Right cardiac atrium (tissue), 5 donors: ENCODE measurements around the gene PAN3. TPM values are rescaled to one million over a fixed set of nuclear protein-coding genes. Genes with fewer than 3 reads are reported as not detected.
"Not testable (repeated sequence)": the region's sequence is repeated elsewhere in the genome, so short reads cannot be mapped to it uniquely, and the experiment has no call there.

Experiments
- ATAC-seq, 2 donors: fragments of 200-7000 bp; cut with Tn5 transposase; one replicate each; pipeline versions ENCODE4 v1.8.0 to v1.9.1; 2020; ENCODE audit warnings: moderate library complexity in 2 of 2, mild to moderate bottlenecking in 1 of 2
- DNase-seq, 3 donors: peaks; one replicate each; pipeline ENCODE4 v3.0.0-alpha.2; 2020
- H3K27ac ChIP-seq: one replicate; pipeline ENCODE4 v1.5.1; 2013; ENCODE audit warnings: mild to moderate bottlenecking, low read length, control low read depth, moderate library complexity
- H3K27me3 ChIP-seq: one replicate; pipeline ENCODE4 v1.6.1; 2013; ENCODE audit not compliant: control insufficient read depth, insufficient read depth
- H3K4me1 ChIP-seq: one replicate; pipeline ENCODE4 v1.6.1; 2013; ENCODE audit warnings: low read length; ENCODE audit not compliant: control insufficient read depth, insufficient read depth
- H3K4me3 ChIP-seq: one replicate; pipeline ENCODE4 v1.5.1; 2013; ENCODE audit warnings: low read length, control low read depth
- H3K9me3 ChIP-seq: one replicate; pipeline ENCODE4 v1.6.1; 2013; ENCODE audit warnings: low read length; ENCODE audit not compliant: control insufficient read depth
- WGBS: extraction: QIAGEN DNeasy Blood & Tissue Kit; methylation state at CpG from one replicate; pipeline ENCODE4 v1.1.7; 2013; 5-methylcytosine and 5-hydroxymethylcytosine counted together
- intact Hi-C, 4 donors: fragments of 100-400 bp; cut with DNase I; formaldehyde crosslinking; loops; one replicate each; pipeline versions ENCODE4 v1.11.0 to v1.14.0; 2022 to 2023
- long read RNA-seq, 4 donors: library from polyadenylated mRNA; unstranded; transcript quantifications; one replicate each; pipeline ENCODE4 v2.0.0, GENCODE V29; 2020 to 2021
- polyA plus RNA-seq: library from polyadenylated mRNA; stranded (reverse); fragments of 200-250 nt; gene quantifications from one replicate; pipeline ENCODE4 v1.2.3, GENCODE V29; 2013
- total RNA-seq, 4 donors: library from RNA; stranded (reverse); fragmentation: NEBNext Ultra II Directional; extraction: Animal tissue kit (Norgen Biotek cat#: 25700); gene quantifications; one replicate each; pipeline ENCODE4 v1.2.1, GENCODE V29; 2021
- donor health status: healthy with polysubstance abuse.
- donor health status: DM: no; HTN: yes; CAD: no.
- donor health status: DM: no; HTN: no; CAD: no.
- donor health status: DM: no; HTN: yes; CAD: no; lungs with severe emphysema.
- donor health status: DM: yes; HTN: yes; CAD: no.

Gene PAN3
- total RNA-seq: 10 to 100 TPM; 12.4 to 14.6 (median 12.9) TPM
- polyA plus RNA-seq: 4.9 TPM
- long read RNA-seq, donor 1, partial matches to known transcripts: 1 of 4 reads
- long read RNA-seq, donor 1, other reads (novel, unspliced or antisense): 3 of 4 reads
- long read RNA-seq, donor 2, partial matches to known transcripts: 0 of 1 reads
- long read RNA-seq, donor 2, other reads (novel, unspliced or antisense): 1 of 1 reads
- long read RNA-seq, donor 3, full-length matches to known transcripts: 1 of 8 reads
- long read RNA-seq, donor 3, partial matches to known transcripts: 2 of 8 reads
- long read RNA-seq, donor 3, other reads (novel, unspliced or antisense): 5 of 8 reads
- long read RNA-seq, donor 4, partial matches to known transcripts: 1 of 3 reads
- long read RNA-seq, donor 4, other reads (novel, unspliced or antisense): 2 of 3 reads

- Histone ChIP-seq H3K27ac (peak within 1 kb of the TSS; percentile 85), H3K4me3 (peak within 1 kb of the TSS; percentile 93), H3K9me3 (no peaks in the 10 kb centered on the region), H3K4me1 (no peaks in the 10 kb centered on the region), H3K27me3 (no peaks in the 10 kb centered on the region)
- intact Hi-C loops: no loop called here
- DNase-seq (peak; percentile 95 to 98 (median 98)), ATAC-seq (peak; percentile 90 to 93)
- under 1% methylated on average over 84 of the region's 84 CpGs for WGBS
Observed at GRCh38 chr13:28138012-28138755, at the start of gene PAN3. TSS of gene PAN3 (plus strand) at chr13:28138545. CDS start at chr13:28138658, 113 bp downstream.

- intact Hi-C loops: no loop called here
- Histone ChIP-seq H3K4me1 (no peaks in the 10 kb centered on the region), H3K27me3 (no peaks in the 10 kb centered on the region), H3K4me3 (no peak overlapping the region), H3K27ac (no peak overlapping the region), H3K9me3 (no peaks in the 10 kb centered on the region)
- DNase-seq (no peak), ATAC-seq (no peak)
- 63% methylated on average over 1 of the region's 1 CpG for WGBS
Observed at GRCh38 chr13:28089065-28089464, 49.3 kb upstream of the PAN3 start.

- WGBS: 38% methylated on average over 2 of the region's 2 CpGs
- no peaks in the 10 kb centered on the region for H3K27me3 ChIP-seq
- H3K4me1 ChIP-seq: no peaks in the 10 kb centered on the region
- DNase-seq: no peak
- intact Hi-C loops: no loop called here
- H3K4me3 ChIP-seq: no peak overlapping the region
- no peak overlapping the region for H3K27ac ChIP-seq
- ATAC-seq: no peak
- H3K9me3 ChIP-seq: no peaks in the 10 kb centered on the region
Observed at GRCh38 chr13:28092431-28092830, 45.9 kb upstream of the PAN3 start.

- 36% methylated on average over 5 of the region's 5 CpGs for WGBS
- Histone ChIP-seq H3K4me1 (no peaks in the 10 kb centered on the region), H3K27me3 (no peaks in the 10 kb centered on the region), H3K27ac (no peak overlapping the region), H3K4me3 (no peak overlapping the region), H3K9me3 (peaks cover 1% of the 10 kb centered on the region)
- intact Hi-C loops: no loop called here
- no peak for DNase-seq
- ATAC-seq: no peak
Observed at GRCh38 chr13:28093881-28094280, 44.5 kb upstream of the PAN3 start.

- ATAC-seq (no peak), DNase-seq (no peak)
- Histone ChIP-seq H3K27ac (no peak overlapping the region), H3K4me1 (no peaks in the 10 kb centered on the region), H3K4me3 (no peak overlapping the region), H3K9me3 (peaks cover 1% of the 10 kb centered on the region), H3K27me3 (no peaks in the 10 kb centered on the region)
- intact Hi-C loops: no loop called here
- 54% methylated on average over 4 of the region's 4 CpGs for WGBS
Observed at GRCh38 chr13:28094306-28094705, 44.0 kb upstream of the PAN3 start.

- no peak for ATAC-seq
- H3K4me3 ChIP-seq: no peak overlapping the region
Observed at GRCh38 chr13:28097503-28097902, 40.8 kb upstream of the PAN3 start.

GRCh38 chr13:28099396-28100149, 38.8 kb upstream of the PAN3 start:
- no peak for ATAC-seq
- no peak overlapping the region for H3K27ac ChIP-seq
- peak overlapping the region; percentile 38 for H3K4me3 ChIP-seq
- whole genome bisulfite sequencing: 9% methylated on average over 35 of the region's 35 CpGs
- H3K27me3 ChIP-seq: no peaks in the 10 kb centered on the region
- H3K9me3 ChIP-seq: peaks cover 1% of the 10 kb centered on the region
- H3K4me1 ChIP-seq: no peaks in the 10 kb centered on the region
- intact Hi-C loops: no loop called here
- DNase-seq: no peak

More at GRCh38 chr13:28097503-28097902, 40.8 kb upstream of the PAN3 start:
- no peak for DNase-seq
- no peaks in the 10 kb centered on the region for H3K27me3 ChIP-seq
- H3K4me1 ChIP-seq: no peaks in the 10 kb centered on the region
- 54% methylated on average over 3 of the region's 3 CpGs for WGBS
- intact Hi-C loops: no loop called here
- peaks cover 1% of the 10 kb centered on the region for H3K9me3 ChIP-seq
- no peak overlapping the region for H3K27ac ChIP-seq

GRCh38 chr13:28100150-28101121, 37.9 kb upstream of the PAN3 start, which contains the start of gene FLT3:
TSS of gene FLT3 (minus strand) at chr13:28100576. CDS start at chr13:28100510, 66 bp downstream.
- ATAC-seq (peak; percentile 36 to 52), DNase-seq (peak in 2 of 3 donors; percentile 51 to 55)
- H3K4me3 ChIP-seq: peak within 1 kb of the TSS; percentile 38
- WGBS: under 1% methylated on average over 106 of the region's 106 CpGs
- no peak within 1 kb of the TSS for H3K27ac ChIP-seq
- H3K4me1 ChIP-seq: no peaks in the 10 kb centered on the region
- intact Hi-C loops: no loop called here
- H3K27me3 ChIP-seq: no peaks in the 10 kb centered on the region
- peaks cover 1% of the 10 kb centered on the region for H3K9me3 ChIP-seq

GRCh38 chr13:28101886-28102285, 36.5 kb upstream of the PAN3 start:
- H3K27ac ChIP-seq, H3K9me3 ChIP-seq, H3K27me3 ChIP-seq, intact Hi-C loops, H3K4me3 ChIP-seq, H3K4me1 ChIP-seq, ATAC-seq, DNase-seq: not testable (repeated sequence)
- WGBS: 79% methylated on average over 4 of the region's 4 CpGs

- no peaks in the 10 kb centered on the region for H3K27me3 ChIP-seq
- ATAC-seq (no peak), DNase-seq (no peak)
- intact Hi-C loops: no loop called here
- no peak overlapping the region for H3K4me3 ChIP-seq
- no peaks in the 10 kb centered on the region for H3K4me1 ChIP-seq
- WGBS: 57% methylated on average over 1 of the region's 1 CpG
- no peaks in the 10 kb centered on the region for H3K9me3 ChIP-seq
- H3K27ac ChIP-seq: no peak overlapping the region
Observed at GRCh38 chr13:28106976-28107375, 31.4 kb upstream of the PAN3 start.
